Measurements from ENCODE around the gene CARS2.
"Not testable (repeated sequence)": the region's sequence is repeated elsewhere in the genome, so short reads cannot be mapped to it uniquely, and the experiment has no call there.

The CARS2 gene

GRCh38 chr13:110706570-110707372, 855 bp upstream of the CARS2 start:
- DNase-seq: no peak

- no peak for DNase-seq
Measured at GRCh38 chr13:110705356-110705825, 525 bp downstream of the CARS2 start.

- DNase-seq: no peak
Measured at GRCh38 chr13:110702591-110703526, 3.1 kb downstream of the CARS2 start.

- no peak for DNase-seq
Measured at GRCh38 chr13:110702089-110702488, 3.8 kb downstream of the CARS2 start.

- not testable (repeated sequence) for DNase-seq
Measured at GRCh38 chr13:110701061-110701460, 4.9 kb downstream of the CARS2 start.

GRCh38 chr13:110700641-110701040, 5.3 kb downstream of the CARS2 start:
- no peak for DNase-seq

- DNase-seq: no peak
Measured at GRCh38 chr13:110700186-110700585, 5.7 kb downstream of the CARS2 start.

GRCh38 chr13:110699148-110700145, 6.5 kb downstream of the CARS2 start:
- DNase-seq: no peak

- no peak for DNase-seq
Measured at GRCh38 chr13:110698689-110699088, 7.2 kb downstream of the CARS2 start.

- DNase-seq: no peak
Measured at GRCh38 chr13:110697842-110698241, 8.1 kb downstream of the CARS2 start.

GRCh38 chr13:110696776-110697175, 9.1 kb downstream of the CARS2 start:
- DNase-seq: no peak

GRCh38 chr13:110695774-110696173, 10.1 kb downstream of the CARS2 start:
- not testable (repeated sequence) for DNase-seq

GRCh38 chr13:110690516-110690915, 15.4 kb downstream of the CARS2 start:
- no peak for DNase-seq

GRCh38 chr13:110689711-110690110, 16.2 kb downstream of the CARS2 start:
- DNase-seq: no peak

GRCh38 chr13:110689041-110689440, 16.9 kb downstream of the CARS2 start:
- DNase-seq: no peak

GRCh38 chr13:110687736-110688135, 18.2 kb downstream of the CARS2 start:
- DNase-seq: no peak

- no peak for DNase-seq
Measured at GRCh38 chr13:110685305-110686020, 20.5 kb downstream of the CARS2 start.

GRCh38 chr13:110684388-110685056, 21.4 kb downstream of the CARS2 start:
- DNase-seq: no peak

- no peak for DNase-seq
Measured at GRCh38 chr13:110683921-110684320, 22.0 kb downstream of the CARS2 start.

GRCh38 chr13:110683203-110683883, 22.6 kb downstream of the CARS2 start:
- DNase-seq: no peak

- DNase-seq: no peak
Measured at GRCh38 chr13:110682746-110683145, 23.2 kb downstream of the CARS2 start.

Measured in activated T-cell treated with anti-CD3 and anti-CD28 coated beads, Interleukin-2, amount 50 U/mL, for 1 hour (primary cell).